ENCODE results near the gene TSPEAR.

TSPEAR gene

GRCh38 chr21:44724926-44725325 lies 13.6 kb upstream of the TSPEAR start:
- Histone ChIP-seq H3F3A (ENCODE audit: insufficient read depth, low read length) (no peaks in the 10 kb centered on the region), H2AFZ (ENCODE audit: low read length) (no peak overlapping the region), H3K9ac (ENCODE audit: low read length) (no peak overlapping the region), H3K27me3 (ENCODE audit: insufficient read depth, low read length) (no peaks in the 10 kb centered on the region), H3K79me2 (ENCODE audit: insufficient read depth, low read length) (no peaks in the 10 kb centered on the region), H4K20me1 (ENCODE audit: insufficient read depth, low read length) (no peaks in the 10 kb centered on the region), H3K4me1 (ENCODE audit: insufficient read depth, low read length, severe bottlenecking) (no peaks in the 10 kb centered on the region), H3K9me2 (ENCODE audit: low read depth, low read length) (no peaks in the 10 kb centered on the region), H3K9me3 (ENCODE audit: low read length) (no peaks in the 10 kb centered on the region), H3K4me3 (ENCODE audit: low read depth, low read length, poor library complexity, severe bottlenecking) (no peak overlapping the region), H3K4me2 (ENCODE audit: low read length) (no peak overlapping the region), H3K36me3 (ENCODE audit: insufficient read depth, low read length) (no peaks in the 10 kb centered on the region), H3K27ac (ENCODE audit: low read depth, low read length, poor library complexity, severe bottlenecking) (no peak overlapping the region)
- no peak for TF ChIP-seq CTCF (IDR thresholded peaks at IDR 0.05; ENCODE audit: low read length)
- no peak for TF ChIP-seq EZH2 (IDR thresholded peaks at IDR 0.05; ENCODE audit: borderline replicate concordance, low read length)

- no peak for TF ChIP-seq CTCF (IDR thresholded peaks at IDR 0.05; ENCODE audit: low read length)
- TF ChIP-seq EZH2 (IDR thresholded peaks at IDR 0.05; ENCODE audit: borderline replicate concordance, low read length) = no peak
- no peak overlapping the region for H2AFZ ChIP-seq (ENCODE audit: low read length)
- H3K27ac ChIP-seq (ENCODE audit: low read depth, low read length, poor library complexity, severe bottlenecking) = no peak overlapping the region
- H3K9me3 ChIP-seq (ENCODE audit: low read length) = no peaks in the 10 kb centered on the region
- H3K36me3 ChIP-seq (ENCODE audit: insufficient read depth, low read length) = no peaks in the 10 kb centered on the region
- no peaks in the 10 kb centered on the region for H3K27me3 ChIP-seq (ENCODE audit: insufficient read depth, low read length)
- H3K9ac ChIP-seq (ENCODE audit: low read length) = no peak overlapping the region
- no peaks in the 10 kb centered on the region for H3F3A ChIP-seq (ENCODE audit: insufficient read depth, low read length)
- no peak overlapping the region for H3K4me3 ChIP-seq (ENCODE audit: low read depth, low read length, poor library complexity, severe bottlenecking)
- no peaks in the 10 kb centered on the region for H4K20me1 ChIP-seq (ENCODE audit: insufficient read depth, low read length)
- H3K9me2 ChIP-seq (ENCODE audit: low read depth, low read length) = no peaks in the 10 kb centered on the region
- H3K79me2 ChIP-seq (ENCODE audit: insufficient read depth, low read length) = no peaks in the 10 kb centered on the region
- H3K4me2 ChIP-seq (ENCODE audit: low read length) = no peak overlapping the region
- H3K4me1 ChIP-seq (ENCODE audit: insufficient read depth, low read length, severe bottlenecking) = no peaks in the 10 kb centered on the region
Measured at GRCh38 chr21:44724196-44724595, 12.8 kb upstream of the TSPEAR start.

- Histone ChIP-seq H3K79me2 (ENCODE audit: insufficient read depth, low read length) (no peaks in the 10 kb centered on the region), H3K36me3 (ENCODE audit: insufficient read depth, low read length) (no peaks in the 10 kb centered on the region), H3K9ac (ENCODE audit: low read length) (no peak overlapping the region), H4K20me1 (ENCODE audit: insufficient read depth, low read length) (no peaks in the 10 kb centered on the region), H3K4me2 (ENCODE audit: low read length) (no peak overlapping the region), H3K27ac (ENCODE audit: low read depth, low read length, poor library complexity, severe bottlenecking) (no peak overlapping the region), H3K9me3 (ENCODE audit: low read length) (no peaks in the 10 kb centered on the region), H3K4me3 (ENCODE audit: low read depth, low read length, poor library complexity, severe bottlenecking) (no peak overlapping the region), H3F3A (ENCODE audit: insufficient read depth, low read length) (no peaks in the 10 kb centered on the region), H2AFZ (ENCODE audit: low read length) (no peak overlapping the region), H3K4me1 (ENCODE audit: insufficient read depth, low read length, severe bottlenecking) (no peaks in the 10 kb centered on the region), H3K27me3 (ENCODE audit: insufficient read depth, low read length) (no peaks in the 10 kb centered on the region), H3K9me2 (ENCODE audit: low read depth, low read length) (no peaks in the 10 kb centered on the region)
- TF ChIP-seq EZH2 (IDR thresholded peaks at IDR 0.05; ENCODE audit: borderline replicate concordance, low read length) = no peak
- no peak for TF ChIP-seq CTCF (IDR thresholded peaks at IDR 0.05; ENCODE audit: low read length)
Measured at GRCh38 chr21:44723177-44724131, 12.1 kb upstream of the TSPEAR start.
